ENCODE data around the gene NWD2.

DNA sequence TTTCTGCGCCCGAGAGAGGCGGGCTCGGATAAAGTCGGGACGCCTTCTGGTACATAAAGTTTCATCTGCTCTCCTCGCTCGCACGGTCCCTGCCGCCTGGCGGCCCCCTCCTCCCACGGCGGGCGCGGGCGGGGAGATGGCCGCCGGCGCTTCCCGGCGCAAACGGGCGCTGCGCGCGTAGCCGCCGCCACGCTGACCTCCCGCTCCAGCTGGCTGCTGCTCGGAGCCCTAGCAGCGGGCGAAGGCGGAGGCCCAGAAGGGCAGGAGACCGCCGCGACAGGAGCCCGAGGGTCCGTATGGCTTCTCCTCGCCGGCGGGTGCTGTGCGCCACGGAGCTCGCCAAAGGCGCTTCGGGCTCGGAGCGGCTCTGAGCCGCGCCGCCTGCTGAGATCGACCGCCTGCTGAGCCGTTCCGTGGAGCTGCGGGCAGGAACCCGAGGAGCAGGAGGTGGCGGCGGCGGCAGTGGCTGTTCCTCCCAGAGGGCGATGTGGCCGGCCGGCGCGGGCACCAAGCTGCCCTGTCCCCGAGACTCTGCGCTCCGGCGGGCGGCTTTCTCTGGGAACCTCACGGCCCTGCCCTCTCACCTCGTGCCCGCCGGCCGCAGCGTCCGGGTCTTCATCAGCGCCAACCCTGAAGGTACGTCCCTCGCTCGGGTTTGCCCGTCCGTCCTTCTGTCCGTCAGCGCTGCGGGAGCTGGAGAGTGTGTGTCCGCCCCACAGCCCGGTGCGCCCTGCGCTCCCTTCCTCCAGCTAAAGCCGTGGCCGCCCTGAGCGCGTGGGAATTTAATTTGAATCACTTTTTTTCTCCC, at the start of gene NWD2:
- peak; percentile 63 for TF ChIP-seq EZH2 (IDR thresholded peaks at IDR 0.05; ENCODE audit: borderline replicate concordance, low read depth, low read length, poor library complexity, severe bottlenecking)
- TF ChIP-seq, protein P1, sequence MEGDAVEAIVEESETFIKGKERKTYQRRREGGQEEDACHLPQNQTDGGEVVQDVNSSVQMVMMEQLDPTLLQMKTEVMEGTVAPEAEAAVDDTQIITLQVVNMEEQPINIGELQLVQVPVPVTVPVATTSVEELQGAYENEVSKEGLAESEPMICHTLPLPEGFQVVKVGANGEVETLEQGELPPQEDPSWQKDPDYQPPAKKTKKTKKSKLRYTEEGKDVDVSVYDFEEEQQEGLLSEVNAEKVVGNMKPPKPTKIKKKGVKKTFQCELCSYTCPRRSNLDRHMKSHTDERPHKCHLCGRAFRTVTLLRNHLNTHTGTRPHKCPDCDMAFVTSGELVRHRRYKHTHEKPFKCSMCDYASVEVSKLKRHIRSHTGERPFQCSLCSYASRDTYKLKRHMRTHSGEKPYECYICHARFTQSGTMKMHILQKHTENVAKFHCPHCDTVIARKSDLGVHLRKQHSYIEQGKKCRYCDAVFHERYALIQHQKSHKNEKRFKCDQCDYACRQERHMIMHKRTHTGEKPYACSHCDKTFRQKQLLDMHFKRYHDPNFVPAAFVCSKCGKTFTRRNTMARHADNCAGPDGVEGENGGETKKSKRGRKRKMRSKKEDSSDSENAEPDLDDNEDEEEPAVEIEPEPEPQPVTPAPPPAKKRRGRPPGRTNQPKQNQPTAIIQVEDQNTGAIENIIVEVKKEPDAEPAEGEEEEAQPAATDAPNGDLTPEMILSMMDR (conservative IDR thresholded peaks at IDR 0.05; ENCODE audit: low read depth, low read length) = no peak
